SK-N-SH (cell line): Measurements from ENCODE around the gene IFNGR1. TPM values are rescaled to one million over a fixed set of nuclear protein-coding genes. Genes with fewer than 3 reads are reported as not detected.

Experiments
- CTCF ChIA-PET: fragments of 300-600, 350-600 bp; formaldehyde crosslinking; extraction: SDS; loops from one replicate; lab custom pipeline; 2021; lab: Yijun Ruan, JAX
- POLR2A ChIA-PET: fragments of 350-600 bp; sonication (Branson Sonifier 250); formaldehyde crosslinking; extraction: SDS; loops from one replicate; lab custom pipeline; 2020; ENCODE audit warnings: antibody characterized with exemption, inconsistent platforms; lab: Yijun Ruan, JAX
- DNase-seq: peaks from one replicate; pipeline ENCODE4 v3.0.0; 2012
- H2AFZ ChIP-seq: fragments of 200-600 bp; sonication (generic); 2 replicates; pipeline ENCODE4 v1.8.1; 2016; ENCODE audit warnings: antibody characterized with exemption, mild to moderate bottlenecking, low read depth
- H3F3A ChIP-seq: fragments of 200-600 bp; sonication (generic); replicated peaks from 2 replicates; pipeline ENCODE3; 2016; ENCODE audit warnings: antibody characterized with exemption, mild to moderate bottlenecking; ENCODE audit not compliant: insufficient read depth
- H3K27ac ChIP-seq, 2 experiments: fragments of 200-500 bp in 1 of 2; fragments of 200-600 bp in 1 of 2; sonication (Bioruptor generic) in 1 of 2; sonication (generic), shearing (Covaris generic) in 1 of 2; 2 replicates each; pipeline versions ENCODE4 v1.5.1 to v1.6.1; 2014 to 2016; ENCODE audit warnings: low read depth in 2 of 2, inconsistent platforms in 1 of 2, low read length in 1 of 2, mild to moderate bottlenecking in 1 of 2, mixed read lengths in 1 of 2
- H3K27me3 ChIP-seq: fragments of 200-600 bp; sonication (generic), shearing (Covaris generic); 2 replicates; pipeline ENCODE4 v1.6.1; 2016; ENCODE audit warnings: mixed run types; ENCODE audit not compliant: insufficient read depth
- H3K36me3 ChIP-seq, 2 experiments: fragments of 200-500 bp in 1 of 2; fragments of 200-600 bp in 1 of 2; sonication (Bioruptor generic) in 1 of 2; sonication (generic) in 1 of 2; replicated peaks in 1 of 2; 2 replicates each; pipeline versions ENCODE3 to v1.5.1; 2014 to 2016; ENCODE audit warnings: low read length in 1 of 2, mild to moderate bottlenecking in 1 of 2; ENCODE audit not compliant: insufficient read depth in 2 of 2, control insufficient read depth in 1 of 2
- H3K4me1 ChIP-seq, 2 experiments: fragments of 200-500 bp in 1 of 2; fragments of 200-600 bp in 1 of 2; sonication (Bioruptor generic) in 1 of 2; sonication (generic), shearing (Covaris generic) in 1 of 2; 2 replicates each; pipeline versions ENCODE4 v1.5.1 to v1.6.1; 2014 to 2016; ENCODE audit warnings: low read depth in 1 of 2, low read length in 1 of 2, mixed run types in 1 of 2; ENCODE audit not compliant: insufficient read depth in 2 of 2, control insufficient read depth in 1 of 2
- H3K4me2 ChIP-seq: fragments of 200-600 bp; sonication (generic), shearing (Covaris generic); 2 replicates; pipeline ENCODE4 v1.6.1; 2017; ENCODE audit warnings: mixed run types
- H3K4me3 ChIP-seq, 2 experiments: fragments of 200-500 bp in 1 of 2; fragments of 200-600 bp in 1 of 2; sonication (Bioruptor generic) in 1 of 2; sonication (generic), shearing (Covaris generic) in 1 of 2; 2 replicates each; pipeline versions ENCODE4 v1.5.1 to v1.8.1; 2014 to 2016; ENCODE audit warnings: low read depth in 2 of 2, inconsistent platforms in 1 of 2, low read length in 1 of 2, mild to moderate bottlenecking in 1 of 2, mixed read lengths in 1 of 2, moderate library complexity in 1 of 2
- H3K79me2 ChIP-seq: fragments of 200-600 bp; sonication (generic); 2 replicates; pipeline ENCODE4 v1.8.1; 2017; ENCODE audit warnings: mild to moderate bottlenecking; ENCODE audit not compliant: insufficient read depth
- H3K9ac ChIP-seq: fragments of 200-600 bp; sonication (generic); 2 replicates; pipeline ENCODE4 v1.6.1; 2017; ENCODE audit warnings: mixed run types
- H3K9me2 ChIP-seq: fragments of 200-600 bp; sonication (generic); 2 replicates; pipeline ENCODE4 v1.6.1; 2017; ENCODE audit warnings: mixed run types
- H3K9me3 ChIP-seq: fragments of 200-600 bp; sonication (generic); 2 replicates; pipeline ENCODE4 v1.6.1; 2017; ENCODE audit warnings: mixed run types, mild to moderate bottlenecking, moderate library complexity
- H4K20me1 ChIP-seq: fragments of 200-600 bp; sonication (generic); 2 replicates; pipeline ENCODE4 v1.6.1; 2017; ENCODE audit warnings: mild to moderate bottlenecking, mixed run types; ENCODE audit not compliant: insufficient read depth
- CHD2 ChIP-seq: fragments of 150-350 bp; IDR thresholded peaks from 2 replicates; pipeline ENCODE4 v1.6.1; 2018; ENCODE audit warnings: low read length; ENCODE audit not compliant: partially characterized antibody
- ELF1 ChIP-seq: IDR thresholded peaks from 2 replicates; pipeline ENCODE4 v1.4.0; 2012
- EZH2phosphoT487 ChIP-seq: fragments of 200-600 bp; sonication (generic); IDR thresholded peaks from 2 replicates; pipeline ENCODE4 v1.6.1; 2017; ENCODE audit warnings: low read depth, mixed run types, mild to moderate bottlenecking, antibody characterized with exemption, moderate library complexity, borderline replicate concordance
- FOXJ3 ChIP-seq: sonication (generic); formaldehyde crosslinking; IDR thresholded peaks from 2 replicates; pipeline ENCODE4 v1.5.1; 2020; ENCODE audit warnings: mild to moderate bottlenecking, missing genetic modification reagents
- GABPA ChIP-seq: IDR thresholded peaks from 2 replicates; pipeline ENCODE4 v1.4.0; 2012; ENCODE audit warnings: low read depth, mild to moderate bottlenecking
- GATA2 ChIP-seq: sonication (generic); formaldehyde crosslinking; IDR thresholded peaks from 2 replicates; pipeline ENCODE4 v1.5.0; 2020; ENCODE audit warnings: mild to moderate bottlenecking, missing genetic modification reagents
- JUND ChIP-seq: IDR thresholded peaks from 2 replicates; pipeline ENCODE4 v1.4.0; 2012
- NRF1 ChIP-seq: IDR thresholded peaks from 2 replicates; pipeline ENCODE4 v1.6.1; 2012; ENCODE audit warnings: low read depth, mild to moderate bottlenecking, low read length
- RAD21 ChIP-seq: IDR thresholded peaks from 2 replicates; pipeline ENCODE4 v1.6.1; 2012; ENCODE audit warnings: mild to moderate bottlenecking, low read length
- RCOR1 ChIP-seq: fragments of 150-350 bp; IDR thresholded peaks from 2 replicates; pipeline ENCODE4 v1.6.1; 2017; ENCODE audit warnings: antibody characterized with exemption, low read length
- RXRA ChIP-seq: IDR thresholded peaks from 2 replicates; pipeline ENCODE4 v1.4.0; 2012; ENCODE audit warnings: low read depth, mild to moderate bottlenecking, borderline replicate concordance
- SMC3 ChIP-seq: IDR thresholded peaks from 2 replicates; pipeline ENCODE4 v1.6.1; 2012; ENCODE audit warnings: low read depth, low read length, improper control_type of control experiment
- TEAD4 ChIP-seq: IDR thresholded peaks from 2 replicates; pipeline ENCODE4 v1.4.0; 2012; ENCODE audit warnings: mild to moderate bottlenecking, borderline replicate concordance; ENCODE audit not compliant: insufficient read depth
- YY1 ChIP-seq: IDR thresholded peaks from 2 replicates; pipeline ENCODE4 v1.4.0; 2012; ENCODE audit warnings: low read depth, mild to moderate bottlenecking
- WGBS: methylation state at CpG from one replicate; pipeline ENCODE4 v1.1.6; 2017; ENCODE audit warnings: low lambda C conversion rate; 5-methylcytosine and 5-hydroxymethylcytosine counted together
- polyA plus RNA-seq, 3 experiments: library from polyadenylated mRNA; depleted of rRNA; stranded (reverse); fragments of >200 nt; gene quantifications; 2 replicates each; pipeline ENCODE4 v1.2.3, GENCODE V29; 2012
- TF ChIP-seq, protein P1 (sequence below): IDR thresholded peaks from 2 replicates; pipeline ENCODE4 v1.4.0; 2012; ENCODE audit warnings: low read depth, borderline replicate concordance
- TF ChIP-seq, protein P2 (sequence below): fragments of 200-600 bp; sonication (generic); IDR thresholded peaks from 2 replicates; pipeline ENCODE4 v1.6.1; 2017; ENCODE audit warnings: antibody characterized with exemption, mild to moderate bottlenecking, moderate library complexity
- TF ChIP-seq, protein P3 (sequence below): IDR thresholded peaks from 2 replicates; pipeline ENCODE4 v1.4.0; 2012; ENCODE audit warnings: low read depth

IFNGR1 gene
- polyA plus RNA-seq, 1 of the 3 experiments (the other 2 are of a cell fraction), result 11.5 TPM

DNA sequence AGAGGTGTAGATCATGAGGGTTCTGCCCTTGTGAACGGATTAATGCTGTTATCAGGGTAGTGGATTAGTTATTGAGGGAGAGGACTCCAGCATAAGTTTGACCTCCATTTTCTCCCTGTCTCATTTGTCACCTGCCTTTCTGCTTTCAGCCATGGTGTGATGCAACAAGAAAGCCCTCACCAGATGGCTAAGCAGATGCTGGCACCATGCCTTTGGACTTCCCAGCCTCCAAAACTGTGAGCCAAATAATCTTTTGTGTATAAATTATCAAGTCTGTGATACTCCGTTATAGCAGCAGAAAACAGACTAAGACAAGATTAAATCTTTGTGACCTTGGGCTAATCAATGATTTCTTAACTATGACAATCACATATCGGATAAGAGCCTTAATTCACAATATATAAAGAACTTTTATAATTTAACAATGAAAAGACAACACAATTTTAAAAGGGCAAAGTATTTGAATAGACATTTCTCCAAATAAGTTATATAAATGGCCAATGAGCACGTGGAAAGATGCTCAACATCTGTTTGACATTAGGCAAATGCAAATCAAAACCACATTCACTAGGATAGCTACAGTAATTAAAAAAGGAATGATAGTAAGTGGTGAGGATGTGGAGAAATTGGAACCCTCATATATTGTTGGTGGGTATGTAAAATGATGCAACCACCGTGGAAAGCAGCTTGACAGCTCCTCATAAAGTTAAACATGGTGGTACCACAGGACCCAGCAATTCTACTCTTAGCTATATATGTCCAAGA lies 45.3 kb upstream of the IFNGR1 start:
- no peaks in the 10 kb centered on the region; a peak in 1 of 4 replicates for H3K4me1 ChIP-seq
- ChIA-PET POLR2A (no interaction called here), CTCF (no interaction called here)
- no peak overlapping the region for H3K27ac ChIP-seq
- H3K9me2 ChIP-seq, result no peaks in the 10 kb centered on the region
- H4K20me1 ChIP-seq, result no peaks in the 10 kb centered on the region
- H3K4me2 ChIP-seq, result no peak overlapping the region
- H3K4me3 ChIP-seq, result no peak overlapping the region
- no peaks in the 10 kb centered on the region for H3K27me3 ChIP-seq
- no peak for DNase-seq
- H3K9ac ChIP-seq, result no peak overlapping the region
- no peaks in the 10 kb centered on the region for H3K36me3 ChIP-seq
- no peaks in the 10 kb centered on the region for H3K9me3 ChIP-seq
- no peak overlapping the region for H2AFZ ChIP-seq
- H3F3A ChIP-seq, result no peaks in the 10 kb centered on the region
- no peak for TF ChIP-seq GATA2 (CRISPR knock-in tag)
- TF ChIP-seq SMC3, result no peak
- TF ChIP-seq FOXJ3, result no peak
- TF ChIP-seq RXRA, result no peak
- TF ChIP-seq, protein P1, sequence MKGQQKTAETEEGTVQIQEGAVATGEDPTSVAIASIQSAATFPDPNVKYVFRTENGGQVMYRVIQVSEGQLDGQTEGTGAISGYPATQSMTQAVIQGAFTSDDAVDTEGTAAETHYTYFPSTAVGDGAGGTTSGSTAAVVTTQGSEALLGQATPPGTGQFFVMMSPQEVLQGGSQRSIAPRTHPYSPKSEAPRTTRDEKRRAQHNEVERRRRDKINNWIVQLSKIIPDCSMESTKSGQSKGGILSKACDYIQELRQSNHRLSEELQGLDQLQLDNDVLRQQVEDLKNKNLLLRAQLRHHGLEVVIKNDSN, result no peak
- TF ChIP-seq GABPA, result no peak
- TF ChIP-seq RCOR1, result no peak
- TF ChIP-seq JUND, result no peak
- TF ChIP-seq RAD21, result no peak
- TF ChIP-seq ELF1, result no peak
- TF ChIP-seq, protein P2, sequence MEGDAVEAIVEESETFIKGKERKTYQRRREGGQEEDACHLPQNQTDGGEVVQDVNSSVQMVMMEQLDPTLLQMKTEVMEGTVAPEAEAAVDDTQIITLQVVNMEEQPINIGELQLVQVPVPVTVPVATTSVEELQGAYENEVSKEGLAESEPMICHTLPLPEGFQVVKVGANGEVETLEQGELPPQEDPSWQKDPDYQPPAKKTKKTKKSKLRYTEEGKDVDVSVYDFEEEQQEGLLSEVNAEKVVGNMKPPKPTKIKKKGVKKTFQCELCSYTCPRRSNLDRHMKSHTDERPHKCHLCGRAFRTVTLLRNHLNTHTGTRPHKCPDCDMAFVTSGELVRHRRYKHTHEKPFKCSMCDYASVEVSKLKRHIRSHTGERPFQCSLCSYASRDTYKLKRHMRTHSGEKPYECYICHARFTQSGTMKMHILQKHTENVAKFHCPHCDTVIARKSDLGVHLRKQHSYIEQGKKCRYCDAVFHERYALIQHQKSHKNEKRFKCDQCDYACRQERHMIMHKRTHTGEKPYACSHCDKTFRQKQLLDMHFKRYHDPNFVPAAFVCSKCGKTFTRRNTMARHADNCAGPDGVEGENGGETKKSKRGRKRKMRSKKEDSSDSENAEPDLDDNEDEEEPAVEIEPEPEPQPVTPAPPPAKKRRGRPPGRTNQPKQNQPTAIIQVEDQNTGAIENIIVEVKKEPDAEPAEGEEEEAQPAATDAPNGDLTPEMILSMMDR, result no peak
- no peaks in the 10 kb centered on the region for H3K79me2 ChIP-seq
- 13% methylated on average over 5 of the region's 5 CpGs for WGBS

DNA sequence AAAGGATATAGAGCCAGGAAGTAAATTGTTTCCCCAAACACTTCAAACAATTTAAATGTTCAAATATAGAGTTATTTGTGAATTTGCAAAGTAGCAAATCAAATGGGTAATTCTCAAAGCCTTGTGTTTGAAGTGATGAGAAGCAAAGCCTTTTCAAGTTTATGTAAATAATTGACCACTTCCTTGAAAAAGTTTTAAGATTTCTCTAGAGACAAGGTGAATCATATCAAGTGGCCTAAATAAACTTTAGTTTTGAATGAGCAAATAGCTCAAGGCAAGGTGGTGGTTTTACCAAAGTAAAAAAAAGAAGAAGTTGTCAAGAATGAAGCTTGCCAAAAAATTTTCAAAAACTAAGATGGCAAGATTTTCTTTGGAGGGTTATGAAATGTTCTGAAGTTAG lies 42.6 kb upstream of the IFNGR1 start:
- Histone ChIP-seq H3F3A (no peaks in the 10 kb centered on the region), H3K4me1 (no peaks in the 10 kb centered on the region; a peak in 1 of 4 replicates), H3K79me2 (no peaks in the 10 kb centered on the region), H3K4me2 (no peak overlapping the region), H3K4me3 (no peak overlapping the region), H3K27me3 (no peaks in the 10 kb centered on the region), H3K9me3 (no peaks in the 10 kb centered on the region), H4K20me1 (no peaks in the 10 kb centered on the region), H3K27ac (no peak overlapping the region), H3K9me2 (no peaks in the 10 kb centered on the region), H3K9ac (no peak overlapping the region), H2AFZ (no peak overlapping the region), H3K36me3 (no peaks in the 10 kb centered on the region)
- TF ChIP-seq RCOR1 (no peak), YY1 (no peak), EZH2phosphoT487 (no peak), TEAD4 (no peak), ELF1 (no peak), RAD21 (no peak), CHD2 (no peak), GABPA (no peak), FOXJ3 (no peak), NRF1 (no peak), SMC3 (no peak)
- TF ChIP-seq, protein P3, sequence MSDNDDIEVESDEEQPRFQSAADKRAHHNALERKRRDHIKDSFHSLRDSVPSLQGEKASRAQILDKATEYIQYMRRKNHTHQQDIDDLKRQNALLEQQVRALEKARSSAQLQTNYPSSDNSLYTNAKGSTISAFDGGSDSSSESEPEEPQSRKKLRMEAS, result no peak
- ChIA-PET CTCF (interaction anchor here (1.5 kb wide), 1 partner anchor 10 kb away, joined by 6 read pairs; no protein-coding TSS in a partner anchor), POLR2A (no interaction called here)
- DNase-seq, result no peak
